Activated gamma-delta T cell treated with Interleukin-2 at 50 U/mL for 16 hours (primary cell): ENCODE measurements around the gene SFTPA2.
"Not testable (repeated sequence)": the region's sequence is repeated elsewhere in the genome, so short reads cannot be mapped to it uniquely, and the experiment has no call there.

Source experiments
- DNase-seq: peaks from one replicate; pipeline ENCODE4 v3.0.0-alpha.2; 2020

The SFTPA2 gene

DNA sequence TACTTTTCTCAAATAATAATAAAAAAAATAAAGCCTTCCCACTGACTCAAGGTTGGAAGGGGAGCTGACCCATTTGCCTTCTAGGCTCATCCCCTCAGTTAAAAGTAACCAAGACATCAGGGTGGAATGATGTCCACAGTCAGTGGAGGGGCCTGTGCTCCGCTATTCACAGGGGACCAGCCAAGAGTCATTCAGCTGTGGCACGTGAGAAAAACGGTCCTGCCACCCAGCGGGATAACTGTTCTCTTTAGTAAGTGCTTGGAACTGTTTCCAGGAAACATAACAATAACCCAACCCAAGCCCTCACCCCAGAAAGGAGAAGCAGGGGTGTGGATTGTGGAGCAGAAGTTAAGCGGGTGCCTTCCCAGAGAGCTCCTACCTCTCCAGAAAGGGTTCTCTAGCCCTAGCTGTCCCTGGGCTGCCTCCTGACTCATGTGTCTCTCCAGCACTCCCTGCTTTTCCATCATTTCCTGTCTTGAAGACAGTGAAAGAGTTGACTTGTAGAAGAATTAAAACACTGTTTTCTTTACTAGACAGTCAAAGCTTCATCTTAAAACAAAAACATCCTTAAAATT is 50.2 kb downstream of the SFTPA2 start:
- not testable (repeated sequence) for DNase-seq

DNA sequence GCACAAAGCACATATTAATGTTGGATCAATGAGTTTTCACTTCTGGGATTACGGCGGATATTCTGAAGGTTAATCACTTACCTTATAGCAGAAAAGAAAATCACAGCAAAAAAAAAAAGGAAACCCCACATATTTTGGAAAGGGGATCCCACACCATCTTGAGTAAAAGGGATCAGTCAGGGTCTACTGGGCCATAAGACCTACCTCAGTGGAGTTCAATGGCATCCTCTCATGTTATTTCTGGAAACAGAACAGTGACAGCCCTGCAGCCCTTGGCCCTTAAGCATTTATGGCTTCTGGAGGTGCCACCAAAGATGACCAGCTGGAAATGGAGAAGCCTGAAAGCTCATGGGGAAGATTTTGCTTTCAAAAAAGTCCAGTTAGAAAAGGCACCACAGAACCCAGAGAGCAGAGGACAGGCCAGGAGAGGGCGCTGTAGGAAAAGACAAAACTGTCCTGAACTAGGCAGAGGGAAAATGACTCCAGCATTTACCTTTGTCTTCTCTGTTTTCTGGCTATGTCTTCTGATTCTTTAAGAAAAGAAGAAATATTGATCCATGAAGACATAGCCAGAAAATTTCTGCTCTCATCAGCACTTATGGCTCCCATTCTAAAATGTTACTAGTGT is 50.8 kb downstream of the SFTPA2 start:
- DNase-seq = not testable (repeated sequence)

DNA sequence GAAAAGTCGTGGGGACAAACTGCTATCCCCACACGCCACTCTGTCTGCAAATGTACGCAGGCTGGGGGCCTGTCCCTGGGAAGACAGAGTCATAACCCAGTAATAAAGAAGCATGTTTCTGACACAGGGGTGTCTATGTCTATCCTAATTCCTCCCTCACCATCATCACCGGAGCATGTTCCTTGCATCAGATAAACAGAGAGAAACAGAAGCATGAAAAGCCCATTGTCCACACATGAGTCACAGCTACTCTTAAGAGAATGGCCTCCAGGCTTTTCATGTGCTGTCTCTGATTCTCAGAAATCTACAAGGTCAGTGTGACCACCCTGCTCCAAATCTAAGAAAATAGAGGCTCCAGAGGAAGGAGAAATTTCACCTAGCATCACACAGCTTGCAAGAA is 52.0 kb downstream of the SFTPA2 start:
- DNase-seq = not testable (repeated sequence)

DNA sequence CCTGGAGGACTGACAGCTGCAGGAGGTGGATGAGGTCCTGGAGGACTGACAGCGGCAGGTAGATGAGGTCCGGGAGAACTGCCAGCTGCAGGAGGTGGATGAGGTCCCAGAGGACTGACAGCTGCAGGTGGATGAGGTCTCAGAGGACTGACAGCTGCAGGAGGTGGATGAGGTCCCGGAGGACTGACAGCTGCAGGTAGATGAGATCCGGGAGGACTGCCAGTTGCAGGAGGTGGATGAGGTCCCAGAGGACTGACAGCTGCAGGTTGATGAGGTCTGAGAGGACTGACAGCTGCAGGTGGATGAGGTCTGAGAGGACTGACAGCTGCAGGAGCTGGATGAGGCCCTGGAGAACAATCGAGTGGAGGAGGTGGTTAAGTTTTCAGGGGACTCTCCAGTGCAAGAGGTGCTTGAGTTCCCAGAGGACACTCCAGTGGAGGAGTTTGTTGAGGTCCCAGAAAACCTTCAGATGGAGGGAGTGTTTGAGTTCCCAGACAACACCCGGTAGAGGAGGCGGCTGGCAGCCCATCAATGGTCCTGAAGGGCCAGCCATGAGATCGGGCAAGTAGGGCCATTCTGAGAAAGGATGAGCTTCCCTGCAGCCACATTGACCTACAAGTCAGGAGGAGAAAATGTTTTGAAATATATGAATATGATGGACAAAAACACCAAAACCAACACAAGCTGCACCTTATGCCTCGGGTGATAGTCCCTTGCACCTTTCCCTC is 52.6 kb downstream of the SFTPA2 start:
- DNase-seq = no peak
